ENCODE results near the gene KLHL29.

KLHL29 gene

GRCh38 chr2:23596316-23596885, 211.4 kb downstream of the KLHL29 start:
- peak; percentile 26 for DNase-seq

DNA sequence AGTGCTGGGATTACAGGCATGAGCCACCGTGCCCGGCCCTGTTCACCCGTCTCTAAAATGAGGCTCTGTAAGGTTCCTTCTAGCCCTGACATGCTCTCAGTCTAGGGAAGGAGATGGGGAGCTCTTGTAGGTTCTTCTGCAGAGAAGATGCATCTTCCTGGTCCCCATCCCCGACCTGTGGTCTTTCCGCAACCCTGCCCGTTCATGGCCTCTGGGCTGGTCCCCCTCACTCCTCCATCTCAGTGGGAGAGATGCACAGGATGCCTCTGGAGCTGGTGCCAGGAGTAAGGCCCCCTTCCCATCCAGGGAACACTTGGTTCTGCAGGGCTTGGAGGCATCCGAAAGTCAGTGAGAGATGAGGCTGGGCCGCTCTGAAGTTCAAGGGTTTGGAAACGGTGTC, 212.7 kb downstream of the KLHL29 start:
- no peak for DNase-seq

DNA sequence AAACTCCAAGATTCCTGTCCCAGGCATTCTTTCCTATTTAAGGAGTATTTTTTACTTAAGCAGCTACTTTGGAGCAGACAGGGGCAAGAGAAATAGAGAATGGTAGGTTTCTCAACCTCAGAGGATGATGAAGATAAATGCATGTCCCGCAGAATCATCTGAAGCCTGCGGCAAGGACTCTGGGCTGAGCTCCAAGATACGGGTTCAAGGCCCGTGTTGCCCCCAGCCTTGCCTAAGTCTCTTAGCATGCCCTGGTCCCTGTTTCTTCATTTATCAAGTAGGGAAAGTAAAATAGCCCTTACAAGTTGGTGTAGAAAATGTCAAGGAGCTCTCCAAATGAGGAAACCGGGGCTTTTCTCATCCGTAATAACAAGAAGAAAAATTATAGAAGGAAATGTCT, 214.0 kb downstream of the KLHL29 start:
- DNase-seq: no peak

- DNase-seq: no peak
These were observed 214.7 kb downstream of the KLHL29 start for GRCh38 chr2:23599667-23600066.

DNA sequence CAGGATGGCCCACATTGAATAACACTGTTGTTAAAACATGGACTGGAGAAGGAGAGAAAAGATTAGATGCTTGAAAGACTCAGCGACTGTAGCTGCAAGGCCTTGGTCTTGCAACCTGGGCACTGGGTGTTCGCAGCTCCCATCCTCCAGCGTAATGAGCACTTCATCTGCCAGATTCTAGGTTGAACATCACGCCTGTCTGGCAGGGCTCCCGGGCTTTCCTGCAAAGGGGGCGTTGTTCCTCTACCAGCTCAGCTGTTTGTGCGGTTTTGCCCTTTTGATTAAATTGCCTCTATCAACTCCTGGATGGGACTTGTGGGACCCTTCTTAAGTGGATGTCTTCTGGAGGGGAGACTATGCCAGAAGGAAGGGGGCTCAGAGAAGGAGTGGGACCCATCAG, 215.4 kb downstream of the KLHL29 start:
- no peak for DNase-seq

DNA sequence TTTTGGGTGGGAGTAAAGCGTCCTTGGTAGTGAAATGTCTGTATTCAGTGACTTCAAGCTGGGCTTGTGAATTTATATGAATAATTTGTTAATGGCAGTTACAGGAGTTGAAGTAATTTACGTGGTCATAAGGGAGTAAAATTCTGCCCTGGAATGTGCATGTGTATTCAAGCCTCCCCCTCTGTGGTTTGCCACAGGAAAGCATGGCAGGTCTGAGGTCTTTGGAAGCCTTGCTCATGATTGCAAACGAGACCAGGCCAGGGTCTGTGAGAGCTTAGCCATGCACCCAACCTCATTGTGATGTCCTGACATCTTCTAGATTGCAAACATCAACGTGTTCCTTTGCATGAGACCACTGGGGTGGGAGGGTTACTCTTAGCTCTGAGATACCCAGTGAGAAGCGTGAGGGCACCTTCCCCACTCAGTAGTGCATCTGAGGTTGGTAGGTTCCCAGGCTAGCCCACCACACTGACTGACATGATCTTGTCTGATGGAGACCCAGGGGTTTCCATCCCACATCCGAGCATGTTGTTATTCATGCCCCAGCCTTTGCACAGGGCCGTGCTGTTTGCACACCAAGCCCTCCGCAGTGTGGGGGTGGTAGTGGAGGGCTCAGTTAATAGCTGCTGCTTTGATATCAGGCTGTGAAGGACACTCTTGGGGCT, 216.5 kb downstream of the KLHL29 start:
- peak; percentile 58 for DNase-seq

- peak; percentile 71 for DNase-seq
These were observed 217.1 kb downstream of the KLHL29 start for GRCh38 chr2:23602116-23602515.

DNA sequence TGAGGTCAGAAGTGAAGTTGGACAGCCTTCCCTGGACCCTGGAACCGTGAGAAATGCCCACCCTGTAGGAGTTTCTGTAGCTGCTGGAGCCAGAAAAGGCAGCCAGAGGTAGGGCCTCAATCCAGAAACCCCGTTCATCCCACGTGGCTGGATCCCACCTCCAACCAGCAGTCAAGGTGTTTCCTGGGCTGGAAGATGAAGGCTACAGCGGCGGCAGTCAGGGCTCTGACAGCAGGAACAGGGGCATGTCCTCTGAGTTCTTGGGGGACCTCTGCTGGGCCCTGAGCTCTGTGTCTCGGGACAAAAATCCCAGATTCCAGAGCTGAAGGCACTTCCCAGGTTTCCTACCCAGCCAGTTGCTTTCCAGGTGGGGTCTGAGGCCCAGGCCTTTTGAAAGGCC, 218.2 kb downstream of the KLHL29 start:
- no peak for DNase-seq

GRCh38 chr2:23603581-23603980, 218.6 kb downstream of the KLHL29 start:
- no peak for DNase-seq

- no peak for DNase-seq
These were observed 219.8 kb downstream of the KLHL29 start for GRCh38 chr2:23604731-23605130.

- DNase-seq: no peak
These were observed 220.3 kb downstream of the KLHL29 start for GRCh38 chr2:23605236-23605635.

GRCh38 chr2:23606196-23606595, 221.2 kb downstream of the KLHL29 start:
- DNase-seq: no peak

- DNase-seq: peak; percentile 59
These were observed 222.0 kb downstream of the KLHL29 start for GRCh38 chr2:23606968-23607367.

DNA sequence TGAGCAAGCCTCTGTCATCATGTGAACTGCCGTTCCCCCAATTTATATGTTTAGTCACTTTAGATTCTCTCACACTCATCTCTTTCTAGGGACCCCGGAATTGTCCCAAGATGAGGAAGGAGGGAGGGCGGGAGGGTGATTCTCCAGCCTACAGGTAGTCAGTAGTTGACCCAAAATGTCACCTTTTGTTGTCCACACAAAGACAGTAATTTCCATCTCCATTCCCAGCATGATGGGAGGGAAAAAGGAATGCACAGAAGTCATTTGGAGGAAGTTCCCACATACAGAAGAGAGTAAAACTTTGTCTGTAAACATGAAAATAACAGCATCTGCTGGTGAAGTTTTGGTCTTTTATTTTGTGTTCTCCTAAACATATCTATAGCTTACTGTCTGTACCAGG, 222.9 kb downstream of the KLHL29 start:
- DNase-seq: no peak

- no peak for DNase-seq
These were observed 224.3 kb downstream of the KLHL29 start for GRCh38 chr2:23609254-23609653.

DNA sequence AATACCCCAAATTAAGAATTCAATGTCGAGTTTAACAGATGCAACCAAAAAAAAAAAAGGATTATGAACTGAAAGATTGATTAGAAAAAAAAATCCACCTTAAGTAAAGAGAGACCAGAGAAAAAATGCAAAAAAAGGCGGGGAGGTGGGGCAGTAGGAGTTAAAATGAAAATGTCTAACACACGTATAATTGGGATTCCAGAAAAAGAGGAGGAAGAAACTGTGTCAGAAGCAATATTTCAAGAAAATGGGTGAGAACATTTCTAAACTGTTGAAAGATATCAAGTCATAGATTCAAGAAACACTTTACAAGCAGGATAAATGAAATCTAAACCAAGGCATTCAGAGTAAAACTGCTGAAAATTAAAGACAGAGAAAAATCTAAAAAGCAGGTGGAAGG, 226.9 kb downstream of the KLHL29 start:
- DNase-seq: no peak

DNA sequence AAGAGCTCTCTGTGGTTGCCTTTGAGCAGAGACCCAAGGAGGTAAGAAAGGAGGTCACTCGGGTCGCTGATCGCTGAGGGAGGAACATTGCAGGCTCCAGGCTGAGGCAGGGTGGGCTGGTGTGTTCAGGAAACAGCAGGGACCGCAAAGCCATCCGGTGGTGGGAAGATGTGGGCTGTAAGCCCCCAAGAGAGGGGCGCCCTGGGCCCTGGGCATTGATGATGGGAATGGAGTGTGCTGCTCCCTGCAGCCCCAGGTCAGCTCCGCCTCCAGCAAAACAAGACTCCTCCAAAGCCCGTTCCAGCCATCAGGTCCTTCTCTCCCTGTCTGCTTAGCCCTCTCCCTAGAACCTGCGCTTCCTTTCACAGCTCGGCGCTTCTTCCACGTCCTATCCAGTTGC, 229.7 kb downstream of the KLHL29 start:
- no peak for DNase-seq

DNA sequence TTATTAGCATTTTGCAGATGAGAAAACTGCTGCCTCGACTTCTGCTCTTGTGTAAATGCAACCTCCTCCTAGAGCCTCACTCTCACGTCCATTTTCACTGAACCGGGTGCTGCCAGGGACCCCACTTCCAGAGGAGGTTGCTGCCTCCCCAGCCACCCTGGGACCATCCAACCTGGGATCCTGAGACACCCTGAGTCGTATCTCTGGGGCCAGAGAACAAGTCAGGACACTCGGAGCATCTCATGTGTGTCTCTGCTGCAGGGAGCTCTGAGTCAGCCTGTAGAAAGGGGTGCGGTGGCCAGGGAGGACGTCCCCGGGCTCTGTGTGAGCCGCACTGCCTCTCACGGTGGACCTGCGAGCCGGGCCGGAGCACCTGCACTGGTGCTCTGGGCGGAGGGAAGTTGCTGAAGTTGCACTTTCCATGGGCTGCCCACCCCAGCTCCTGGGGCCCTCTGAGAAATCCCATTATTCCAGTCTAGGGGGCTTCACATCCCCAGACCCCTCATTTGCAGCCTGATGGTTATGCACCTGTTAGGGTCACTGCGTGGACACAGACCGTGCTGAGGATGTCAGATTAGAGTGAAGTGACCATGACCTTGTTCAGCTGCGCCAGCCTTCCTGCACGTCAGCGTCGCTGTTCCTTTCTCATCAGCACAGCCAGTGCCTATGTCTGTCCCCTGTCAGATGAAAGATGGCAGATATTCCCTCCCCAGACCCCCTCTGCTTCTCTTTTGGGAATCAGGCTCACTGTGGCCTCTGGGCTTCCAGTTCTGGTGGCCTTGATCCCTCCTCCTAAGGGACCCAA, 230.4 kb downstream of the KLHL29 start:
- DNase-seq: no peak

DNA sequence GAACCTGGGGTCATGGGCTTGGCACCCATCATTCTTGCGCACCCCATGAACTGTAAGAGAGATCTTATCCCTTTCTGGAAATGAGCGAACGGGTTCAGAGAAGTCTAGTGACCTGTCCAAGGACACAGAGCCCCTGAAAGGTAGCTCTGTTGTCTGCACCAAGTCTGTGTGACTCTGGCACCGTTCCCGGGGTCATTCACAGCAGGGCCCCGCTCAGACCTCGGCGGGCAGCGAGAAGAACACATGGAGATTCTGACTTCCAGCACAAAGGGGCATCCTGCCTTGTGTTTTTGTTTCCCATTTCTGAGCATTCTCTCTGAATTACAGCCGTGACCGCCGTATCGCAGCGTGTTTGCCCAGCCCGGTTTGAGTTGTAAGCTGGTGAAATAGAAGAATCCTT, 231.7 kb downstream of the KLHL29 start:
- no peak for DNase-seq

GRCh38 chr2:23617167-23617810, 232.3 kb downstream of the KLHL29 start:
- peak; percentile 81 for DNase-seq

DNA sequence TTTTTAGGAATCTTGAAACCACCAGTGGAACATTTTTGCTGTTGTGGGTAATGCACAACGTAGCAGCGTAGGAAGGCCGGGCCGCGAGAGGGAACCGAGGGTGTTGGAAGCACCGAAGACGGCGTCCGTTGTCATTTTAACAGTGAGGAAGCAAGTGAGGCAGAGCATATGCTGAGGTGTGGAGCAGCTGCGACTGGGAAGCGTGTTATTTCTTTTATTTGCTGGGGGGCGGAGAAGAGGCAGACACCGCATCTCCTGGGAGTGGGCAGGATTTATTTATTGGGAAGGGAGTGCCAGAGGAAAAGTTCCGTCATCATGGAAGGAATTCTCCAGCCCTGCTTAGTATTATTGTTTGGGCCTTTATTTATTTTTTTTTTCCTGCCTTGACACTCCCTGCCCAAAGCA, 232.8 kb downstream of the KLHL29 start:
- no peak for DNase-seq

DNA sequence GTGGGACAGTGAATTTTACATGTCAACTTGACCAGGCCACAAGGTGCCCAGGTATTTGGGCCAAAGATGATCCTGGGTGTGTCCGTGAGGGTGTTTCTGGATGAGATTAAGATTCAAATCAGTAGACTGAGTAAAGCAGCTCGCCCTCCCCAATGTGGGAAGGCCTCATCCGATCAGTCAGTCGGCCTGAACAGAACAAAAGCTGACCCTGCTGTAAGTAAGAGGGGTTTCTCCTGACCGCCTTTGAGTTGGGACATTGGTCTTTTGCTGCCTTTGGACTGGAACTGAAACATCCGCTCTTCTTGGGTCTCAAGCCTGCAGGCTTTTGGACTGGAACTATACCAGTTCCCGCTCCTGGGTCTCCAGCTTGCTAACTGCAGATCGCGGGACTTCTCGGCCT, 233.3 kb downstream of the KLHL29 start:
- DNase-seq: no peak

- DNase-seq: peak; percentile 48
These were observed 234.0 kb downstream of the KLHL29 start for GRCh38 chr2:23618794-23619530.
